ENCODE results near the gene C1QTNF3. TPM values are rescaled to one million over a fixed set of nuclear protein-coding genes. Genes with fewer than 3 reads are reported as not detected.

C1QTNF3 gene
- total RNA-seq, 2 donors from 2014 or later = 4.3 to 8.5 TPM

DNA sequence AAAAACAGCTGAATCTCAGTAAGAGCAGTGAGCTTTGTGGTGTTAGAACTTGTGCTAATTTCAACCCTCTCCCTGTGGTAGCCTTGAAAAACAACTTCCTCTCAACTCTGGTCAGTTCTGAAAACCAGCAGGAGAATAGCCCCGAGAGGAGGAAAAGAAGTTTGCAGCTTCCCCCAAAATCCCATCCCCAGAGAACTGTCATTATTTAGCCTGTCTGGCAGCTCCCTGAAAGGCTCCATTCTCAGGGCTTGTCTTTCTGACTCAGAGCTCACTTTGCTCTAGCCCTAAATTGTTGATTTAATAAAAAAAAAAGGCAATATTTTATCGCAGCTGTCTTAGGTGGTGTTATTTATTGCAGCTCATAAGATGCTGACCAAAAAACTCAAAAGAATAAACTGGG is 47.1 kb downstream of the C1QTNF3 start:
- Mint-ChIP-seq H3K36me3 (ENCODE audit: low read depth) (peaks cover 8% of the 10 kb centered on the region), H3K27ac (no peak overlapping the region), H3K4me1 (peaks cover 7% of the 10 kb centered on the region), H3K27me3 (no peaks in the 10 kb centered on the region), H3K4me3 (no peak overlapping the region)
- DNase-seq (no peak), ATAC-seq (no peak)
- no peaks in the 10 kb centered on the region for H3K9me3 ChIP-seq (ENCODE audit: control insufficient read depth, low read length, poor library complexity, severe bottlenecking)

DNA sequence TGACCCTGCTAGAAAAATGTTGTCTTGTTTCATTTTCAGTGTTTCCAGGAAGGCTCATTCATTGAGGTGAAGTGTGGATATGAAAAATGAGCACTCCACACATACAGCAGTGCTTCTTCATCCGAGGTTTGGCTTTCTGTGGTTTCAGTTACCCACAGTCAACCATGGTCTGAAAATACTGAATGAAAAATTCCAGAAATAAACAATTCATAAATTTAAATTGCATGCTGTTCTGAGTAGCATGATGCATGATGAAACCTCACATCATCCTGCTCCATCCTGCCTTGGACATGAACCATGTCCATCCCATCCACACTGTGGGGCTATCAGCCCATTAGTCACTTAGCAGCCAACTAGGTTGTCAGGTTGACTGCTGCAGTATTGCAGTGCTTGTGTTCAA is 48.2 kb downstream of the C1QTNF3 start:
- H3K27me3 Mint-ChIP-seq = no peaks in the 10 kb centered on the region
- H3K27ac Mint-ChIP-seq = no peak overlapping the region
- no peak overlapping the region for H3K4me3 Mint-ChIP-seq
- no peak for ATAC-seq
- no peaks in the 10 kb centered on the region for H3K9me3 ChIP-seq (ENCODE audit: control insufficient read depth, low read length, poor library complexity, severe bottlenecking)
- no peak for DNase-seq
- peaks cover 8% of the 10 kb centered on the region for H3K36me3 Mint-ChIP-seq (ENCODE audit: low read depth)
- H3K4me1 Mint-ChIP-seq = peaks cover 7% of the 10 kb centered on the region

DNA sequence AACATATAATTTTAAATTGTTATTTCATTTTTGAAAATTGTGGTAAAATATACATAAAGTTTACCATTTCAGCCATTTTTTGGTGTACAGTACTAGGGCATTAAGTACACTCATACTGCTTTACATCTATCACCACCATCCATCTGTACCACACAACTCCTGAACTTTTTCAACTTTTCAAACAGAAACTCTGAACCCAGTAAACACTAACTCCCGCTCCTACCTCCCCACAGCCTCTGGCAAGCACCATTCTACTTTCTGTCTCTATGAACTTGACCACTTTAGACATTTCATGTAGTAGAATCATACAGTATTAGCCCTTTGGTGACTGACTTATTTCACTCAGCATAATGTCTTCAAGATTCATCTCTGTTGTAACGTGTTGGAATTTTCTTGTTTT is 50.1 kb downstream of the C1QTNF3 start:
- DNase-seq = no peak
- no peak for ATAC-seq
- H3K9me3 ChIP-seq (ENCODE audit: control insufficient read depth, low read length, poor library complexity, severe bottlenecking) = no peaks in the 10 kb centered on the region
- no peaks in the 10 kb centered on the region for H3K27me3 Mint-ChIP-seq
- H3K36me3 Mint-ChIP-seq (ENCODE audit: low read depth) = peaks cover 8% of the 10 kb centered on the region
- peaks cover 7% of the 10 kb centered on the region for H3K4me1 Mint-ChIP-seq
- H3K27ac Mint-ChIP-seq = peak overlapping the region; percentile 27
- no peak overlapping the region for H3K4me3 Mint-ChIP-seq

DNA sequence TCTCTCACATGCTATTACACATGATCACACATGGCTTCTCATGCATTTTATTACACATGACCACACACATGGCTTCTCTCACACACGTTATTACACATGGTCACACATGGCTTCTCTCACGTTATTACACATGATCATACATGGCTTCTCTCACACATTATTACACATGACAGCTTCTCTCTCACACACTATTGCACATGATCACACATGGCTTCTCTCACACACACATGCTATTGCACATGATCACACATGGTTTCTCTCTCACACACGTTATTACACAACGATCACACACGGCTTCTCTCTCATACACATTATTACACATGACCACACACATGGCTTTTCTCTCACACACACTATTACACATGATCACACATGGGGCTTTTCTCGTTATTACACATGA is 57.6 kb downstream of the C1QTNF3 start:
- H3K27me3 Mint-ChIP-seq = no peaks in the 10 kb centered on the region
- H3K9me3 ChIP-seq (ENCODE audit: control insufficient read depth, low read length, poor library complexity, severe bottlenecking) = no peaks in the 10 kb centered on the region
- no peaks in the 10 kb centered on the region for H3K36me3 Mint-ChIP-seq (ENCODE audit: low read depth)
- no peak overlapping the region for H3K27ac Mint-ChIP-seq
- H3K4me3 Mint-ChIP-seq = no peak overlapping the region
- ATAC-seq (no peak), DNase-seq (no peak)
- no peaks in the 10 kb centered on the region for H3K4me1 Mint-ChIP-seq

DNA sequence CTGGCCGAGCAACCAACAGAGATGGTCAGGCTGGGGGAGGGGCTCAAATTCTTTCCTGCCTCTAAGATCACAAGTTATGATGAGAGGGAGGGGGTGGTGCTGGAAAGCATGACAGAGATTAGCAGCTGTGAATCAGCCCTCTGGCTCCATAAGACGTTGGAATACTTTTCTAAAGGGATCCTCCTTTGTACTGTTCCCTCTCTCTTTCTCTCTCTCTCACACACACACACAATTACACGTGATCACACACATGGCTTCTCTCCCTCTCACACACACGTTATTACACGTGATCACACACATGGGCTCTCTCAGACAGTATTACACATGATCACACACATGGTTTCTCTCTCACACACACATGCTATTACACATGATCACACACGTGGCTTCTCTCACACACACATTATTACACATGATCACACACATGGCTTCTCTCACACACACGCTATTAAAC is 58.3 kb downstream of the C1QTNF3 start, which contains the start of gene SLC45A2:
SLC45A2 (minus strand) TSS at position 23 of the 454 bp plus-strand sequence. CDS start 110 bp downstream, outside the sequence.
- no peak within 1 kb of the TSS for H3K27ac Mint-ChIP-seq
- H3K9me3 ChIP-seq (ENCODE audit: control insufficient read depth, low read length, poor library complexity, severe bottlenecking) = no peaks in the 10 kb centered on the region
- ATAC-seq = no peak
- no peaks in the 10 kb centered on the region for H3K4me1 Mint-ChIP-seq
- no peaks in the 10 kb centered on the region for H3K36me3 Mint-ChIP-seq (ENCODE audit: low read depth)
- H3K4me3 Mint-ChIP-seq = no peak within 1 kb of the TSS
- H3K27me3 Mint-ChIP-seq = no peaks in the 10 kb centered on the region
- no peak for DNase-seq

DNA sequence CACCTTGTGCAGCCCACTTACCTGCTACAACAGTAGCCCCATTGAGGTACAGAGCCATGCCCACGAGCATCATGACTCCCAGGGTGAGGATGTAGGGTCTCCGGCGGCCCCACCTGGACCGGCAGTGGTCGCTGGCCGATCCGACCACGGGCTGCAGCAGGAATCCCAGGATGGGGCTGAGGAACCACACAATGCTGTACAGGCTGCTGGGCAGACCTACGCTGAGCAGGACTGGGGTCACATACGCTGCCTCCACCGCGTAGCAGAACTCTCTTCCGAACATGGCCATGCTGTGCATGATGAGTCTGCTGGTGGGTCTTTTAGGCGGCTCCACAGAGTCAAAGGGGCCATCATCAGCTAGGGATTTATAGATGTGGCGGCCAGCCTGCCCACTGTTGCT is 58.8 kb downstream of the C1QTNF3 start:
- Mint-ChIP-seq H3K27me3 (peaks cover 1% of the 10 kb centered on the region), H3K36me3 (ENCODE audit: low read depth) (no peaks in the 10 kb centered on the region), H3K27ac (no peak overlapping the region), H3K4me3 (no peak overlapping the region), H3K4me1 (no peaks in the 10 kb centered on the region)
- DNase-seq (no peak), ATAC-seq (no peak)
- H3K9me3 ChIP-seq (ENCODE audit: control insufficient read depth, low read length, poor library complexity, severe bottlenecking) = no peaks in the 10 kb centered on the region

DNA sequence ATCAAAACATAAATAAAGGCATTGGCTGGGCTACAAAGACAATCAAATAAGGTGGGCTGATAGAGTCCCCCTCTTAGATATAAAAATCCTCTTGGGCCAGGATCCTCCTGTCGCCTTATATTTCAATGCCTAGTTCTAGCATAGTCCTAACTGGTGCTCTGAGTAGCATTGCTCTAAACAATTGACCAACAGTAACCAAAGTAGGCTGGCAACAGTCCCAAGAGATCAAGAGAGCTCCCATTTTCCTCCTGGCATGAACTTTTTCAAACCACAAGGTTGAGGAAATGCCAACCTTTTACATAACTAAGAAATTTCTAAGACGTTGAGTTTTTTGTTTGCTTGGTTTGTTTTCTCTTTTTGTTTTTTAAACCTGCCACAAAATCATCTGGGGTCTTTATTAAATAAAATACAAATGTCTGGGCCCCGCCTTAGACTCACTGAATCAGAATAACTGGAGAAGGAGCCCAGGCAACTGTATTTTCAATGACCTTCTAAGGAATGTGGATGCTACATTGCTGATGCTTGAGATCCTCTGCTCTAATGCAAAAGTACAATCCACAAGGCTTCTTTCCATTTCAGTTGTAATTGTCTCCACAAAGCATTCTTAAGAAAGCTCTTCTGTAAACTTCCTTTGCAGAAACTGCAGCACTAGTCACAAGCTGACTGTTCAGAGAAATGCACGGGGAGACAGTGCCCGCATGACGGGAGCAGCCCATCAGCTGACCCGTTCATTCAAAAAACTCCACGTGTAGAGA is 61.4 kb downstream of the C1QTNF3 start:
- Mint-ChIP-seq H3K36me3 (ENCODE audit: low read depth) (no peaks in the 10 kb centered on the region), H3K4me3 (no peak overlapping the region), H3K27me3 (peaks cover 5% of the 10 kb centered on the region), H3K4me1 (no peaks in the 10 kb centered on the region), H3K27ac (no peak overlapping the region)
- DNase-seq (no peak), ATAC-seq (no peak)
- no peaks in the 10 kb centered on the region for H3K9me3 ChIP-seq (ENCODE audit: control insufficient read depth, low read length, poor library complexity, severe bottlenecking)

DNA sequence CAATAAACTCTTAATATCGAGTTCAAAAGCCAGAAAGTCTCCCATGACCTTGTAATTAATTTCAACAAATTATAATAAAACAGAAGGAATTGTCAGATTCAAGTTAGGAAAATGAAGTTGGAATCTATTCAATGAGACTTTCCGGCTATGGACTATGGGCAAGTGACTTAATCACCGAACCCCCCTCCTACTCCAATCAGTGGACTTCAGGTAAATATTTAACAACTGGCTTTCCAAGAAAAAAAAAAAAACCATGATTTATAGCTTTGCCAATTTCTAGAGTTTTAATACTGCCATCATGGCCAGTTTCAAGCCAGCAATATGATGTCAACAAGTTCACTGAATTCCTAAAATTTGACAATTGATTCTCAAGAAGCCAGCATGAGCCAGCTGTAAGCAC is 63.0 kb downstream of the C1QTNF3 start:
- Mint-ChIP-seq H3K4me1 (no peaks in the 10 kb centered on the region), H3K27me3 (peaks cover 7% of the 10 kb centered on the region), H3K4me3 (no peak overlapping the region), H3K27ac (no peak overlapping the region), H3K36me3 (ENCODE audit: low read depth) (peaks cover 2% of the 10 kb centered on the region)
- H3K9me3 ChIP-seq (ENCODE audit: control insufficient read depth, low read length, poor library complexity, severe bottlenecking) = no peaks in the 10 kb centered on the region
- DNase-seq = no peak
- no peak for ATAC-seq

DNA sequence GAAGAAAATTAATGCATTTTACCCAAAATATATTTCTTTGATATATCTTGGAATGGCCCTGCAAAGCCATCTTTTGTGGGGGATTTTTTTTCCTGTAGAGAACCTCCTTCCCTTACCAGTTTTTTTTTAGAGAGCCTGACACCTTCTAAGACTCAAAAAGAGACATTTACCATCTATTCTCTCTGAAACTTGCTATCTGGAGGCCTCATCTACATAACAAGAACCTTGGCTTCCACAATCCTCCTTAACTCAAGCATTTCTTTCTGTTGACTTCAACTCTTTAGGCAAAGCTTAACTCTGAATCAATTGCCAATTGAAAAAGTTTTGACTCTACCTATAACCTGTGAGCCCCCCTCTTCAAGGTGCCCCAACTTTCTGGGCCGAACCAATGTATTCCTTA is 64.7 kb downstream of the C1QTNF3 start:
- DNase-seq (no peak), ATAC-seq (no peak)
- Mint-ChIP-seq H3K36me3 (ENCODE audit: low read depth) (peaks cover 2% of the 10 kb centered on the region), H3K4me1 (no peaks in the 10 kb centered on the region), H3K27me3 (peaks cover 24% of the 10 kb centered on the region), H3K27ac (no peak overlapping the region), H3K4me3 (no peak overlapping the region)
- no peaks in the 10 kb centered on the region for H3K9me3 ChIP-seq (ENCODE audit: control insufficient read depth, low read length, poor library complexity, severe bottlenecking)

DNA sequence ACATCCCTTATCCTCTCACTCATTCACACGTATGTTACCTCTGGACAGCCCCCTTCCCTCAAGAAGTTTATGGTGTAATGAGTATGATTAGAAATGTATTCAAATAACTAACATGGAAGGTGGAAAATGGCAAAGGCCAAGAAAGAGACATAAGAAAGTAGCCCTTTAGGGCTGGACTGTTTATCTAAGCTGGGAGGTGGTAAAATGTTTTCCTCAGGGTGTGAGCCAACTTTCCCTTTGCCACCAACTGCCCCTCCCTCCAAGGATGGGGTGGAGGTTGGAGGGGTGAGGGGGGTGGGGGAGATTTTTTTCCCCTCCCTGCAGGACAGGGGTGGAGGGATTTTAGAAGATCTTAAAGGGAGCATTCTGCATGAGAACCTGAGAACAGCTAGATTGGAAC is 66.7 kb downstream of the C1QTNF3 start:
- no peak overlapping the region for H3K4me3 Mint-ChIP-seq
- H3K4me1 Mint-ChIP-seq = no peaks in the 10 kb centered on the region
- H3K27ac Mint-ChIP-seq = no peak overlapping the region
- H3K9me3 ChIP-seq (ENCODE audit: control insufficient read depth, low read length, poor library complexity, severe bottlenecking) = no peaks in the 10 kb centered on the region
- no peak for ATAC-seq
- H3K27me3 Mint-ChIP-seq = peaks cover 25% of the 10 kb centered on the region
- peaks cover 2% of the 10 kb centered on the region for H3K36me3 Mint-ChIP-seq (ENCODE audit: low read depth)
- no peak for DNase-seq

DNA sequence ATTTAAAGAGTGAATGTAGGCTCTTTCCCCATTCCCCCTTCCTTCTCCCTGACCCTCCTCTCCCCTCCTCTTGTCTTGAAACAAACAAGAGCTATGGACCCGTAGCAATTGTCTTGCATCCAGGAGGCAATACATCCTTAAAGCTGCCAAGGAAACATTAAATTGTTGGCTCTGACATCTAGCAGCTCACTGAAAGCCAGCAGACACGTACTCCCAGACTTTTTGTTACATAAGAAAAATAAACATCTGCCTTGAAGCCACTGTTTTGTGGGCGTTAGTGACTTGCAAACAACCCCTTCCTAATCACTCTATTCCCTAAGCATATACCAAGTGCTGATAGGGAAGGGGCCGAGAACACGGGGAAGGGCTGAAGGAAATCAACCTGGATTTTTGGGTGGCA is 67.2 kb downstream of the C1QTNF3 start:
- H3K36me3 Mint-ChIP-seq (ENCODE audit: low read depth) = peaks cover 2% of the 10 kb centered on the region

DNA sequence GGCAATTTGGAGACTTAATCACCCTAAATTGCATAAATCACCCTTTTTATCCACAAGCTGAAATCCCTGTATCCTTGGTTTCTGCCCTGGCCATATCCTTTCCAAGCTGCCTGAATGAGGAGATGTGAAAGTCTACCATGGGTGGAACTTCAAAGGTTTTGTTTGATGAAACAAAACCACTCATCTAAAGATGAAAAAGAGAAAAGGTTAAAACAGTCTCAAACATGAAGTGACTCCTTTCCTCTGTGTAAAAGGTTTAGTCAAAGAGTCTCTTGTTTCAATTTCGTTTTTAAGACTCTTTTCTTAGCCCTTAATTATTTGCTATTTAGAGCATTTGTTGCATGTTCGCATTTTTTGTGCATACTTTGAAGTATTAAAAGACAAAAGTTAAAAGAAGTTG is 69.7 kb downstream of the C1QTNF3 start:
- no peaks in the 10 kb centered on the region for H3K9me3 ChIP-seq (ENCODE audit: control insufficient read depth, low read length, poor library complexity, severe bottlenecking)
- Mint-ChIP-seq H3K27me3 (peaks cover 20% of the 10 kb centered on the region), H3K27ac (no peak overlapping the region), H3K4me3 (no peak overlapping the region), H3K36me3 (ENCODE audit: low read depth) (peaks cover 2% of the 10 kb centered on the region), H3K4me1 (no peaks in the 10 kb centered on the region)
- DNase-seq (no peak), ATAC-seq (no peak)

More for the DNA sequence above, 67.2 kb downstream of the C1QTNF3 start:
- H3K27ac Mint-ChIP-seq = no peak overlapping the region
- no peaks in the 10 kb centered on the region for H3K9me3 ChIP-seq (ENCODE audit: control insufficient read depth, low read length, poor library complexity, severe bottlenecking)
- peaks cover 25% of the 10 kb centered on the region for H3K27me3 Mint-ChIP-seq
- DNase-seq (no peak), ATAC-seq (no peak)
- no peak overlapping the region for H3K4me3 Mint-ChIP-seq
- H3K4me1 Mint-ChIP-seq = no peaks in the 10 kb centered on the region

DNA sequence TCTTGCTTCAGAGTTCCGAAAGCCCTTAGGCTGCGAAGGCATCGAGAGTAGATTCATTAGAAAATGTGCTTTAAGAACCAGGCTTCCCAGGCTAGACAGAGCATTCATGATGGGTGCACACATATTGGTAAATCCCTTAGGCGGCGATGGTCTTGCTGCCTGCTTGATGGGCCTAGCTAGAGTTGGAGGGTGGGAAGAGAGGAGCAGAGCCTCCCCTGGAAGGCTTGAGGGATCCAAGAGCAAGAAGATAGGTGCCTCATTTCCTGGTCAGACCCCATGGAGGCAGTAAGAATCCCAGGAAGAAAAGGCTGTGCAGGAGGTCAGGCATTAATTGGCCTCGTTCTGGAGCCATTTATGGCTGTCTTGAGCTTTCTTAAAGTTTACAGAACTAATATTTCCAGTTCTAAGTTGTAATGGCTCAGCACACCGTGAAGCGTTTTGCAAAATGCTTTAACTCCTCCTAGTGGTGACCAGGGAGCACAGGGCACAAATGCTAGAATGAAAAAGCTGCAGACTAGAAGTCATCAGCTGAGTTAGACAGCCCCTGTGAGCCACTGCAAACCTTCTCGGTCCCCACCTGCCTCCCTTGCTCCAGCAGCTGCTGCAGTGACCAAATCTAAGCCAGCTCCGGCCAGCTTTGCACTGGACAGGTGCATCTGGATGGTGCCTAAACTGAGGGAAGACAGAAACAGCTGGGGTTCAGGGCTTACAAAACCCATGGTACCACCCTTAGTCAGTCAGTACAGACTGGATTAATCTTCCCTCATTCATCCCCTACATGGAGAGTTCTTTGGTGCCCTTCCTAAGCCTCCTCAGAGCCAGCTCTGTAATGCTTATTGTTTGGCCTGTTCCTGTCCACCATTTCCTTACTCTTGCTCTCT is 73.2 kb downstream of the C1QTNF3 start:
- Mint-ChIP-seq H3K27ac (no peak overlapping the region), H3K36me3 (ENCODE audit: low read depth) (no peaks in the 10 kb centered on the region), H3K27me3 (peaks cover 16% of the 10 kb centered on the region), H3K4me1 (peaks cover 3% of the 10 kb centered on the region), H3K4me3 (no peak overlapping the region)
- no peak for DNase-seq
- H3K9me3 ChIP-seq (ENCODE audit: control insufficient read depth, low read length, poor library complexity, severe bottlenecking) = no peaks in the 10 kb centered on the region
- ATAC-seq = peak; percentile 55

All from T-helper 17 cell (primary cell).